22Rv1 (cell line): ENCODE results near the gene RBMX.

Source experiments
- CTCF ChIP-seq: fragments of 450-650 bp; IDR thresholded peaks from 2 replicates; pipeline ENCODE4 v1.5.1; 2017; ENCODE audit warnings: mild to moderate bottlenecking
- ZFX ChIP-seq: fragments of 450-650 bp; IDR thresholded peaks from 2 replicates; pipeline ENCODE4 v1.6.1; 2017; ENCODE audit warnings: antibody characterized with exemption, borderline replicate concordance

GRCh38 chrX:136850441-136851175 lies 29.9 kb downstream of the RBMX start:
- no peak for TF ChIP-seq CTCF
- TF ChIP-seq ZFX = no peak
